ENCODE measurements around the gene MTG1.
"Not testable (repeated sequence)": the region's sequence is repeated elsewhere in the genome, so short reads cannot be mapped to it uniquely, and the experiment has no call there.

Gene MTG1

DNA sequence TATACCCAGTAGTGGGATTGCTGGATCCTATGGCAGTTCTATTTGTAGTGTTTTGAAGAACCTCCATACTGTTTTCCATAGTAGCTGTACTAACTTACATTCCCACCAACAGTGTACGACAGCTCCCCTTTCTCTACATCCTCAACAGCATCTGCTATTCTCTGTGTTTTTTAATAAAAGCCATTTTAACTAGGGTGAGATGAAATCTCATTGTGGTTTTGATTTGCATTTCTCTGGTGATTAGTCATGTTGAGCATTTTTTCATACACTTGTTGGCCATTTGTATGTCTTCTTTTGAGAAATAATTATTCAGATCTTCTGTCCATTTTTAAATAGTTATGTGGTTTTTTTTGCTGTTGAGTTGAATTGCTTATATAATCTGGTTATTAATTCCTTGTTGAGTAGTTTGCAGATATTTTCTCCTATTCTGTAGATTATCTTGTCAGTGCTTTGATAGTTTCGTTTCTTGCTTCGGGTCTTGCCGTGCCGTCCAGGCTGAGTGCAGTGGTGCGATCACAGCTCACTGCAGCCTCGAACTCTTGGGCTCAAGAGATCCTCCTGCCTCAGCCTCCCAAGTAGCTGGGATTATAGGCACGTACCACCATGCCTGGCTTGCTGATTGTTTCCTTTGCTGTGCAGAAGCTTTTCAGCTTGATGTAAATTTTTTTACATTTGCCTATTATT is 12.0 kb downstream of the MTG1 start:
- Histone ChIP-seq H3K9me3 (ENCODE audit: control insufficient read depth in 1 of 2, low read length in 2 of 2) (peaks cover under 1 to 2% of the 10 kb centered on the region in 2 donors), H3K4me3 (ENCODE audit: low read depth in 1 of 2, low read length in 2 of 2) (no peak overlapping the region), H3K27me3 (ENCODE audit: low read depth, low read length) (no peaks in the 10 kb centered on the region), H3K36me3 (ENCODE audit: control insufficient read depth in 1 of 2, insufficient read depth in 2 of 2, low read length in 2 of 2) (peaks cover 50 to 69% of the 10 kb centered on the region in 2 donors), H3K4me1 (ENCODE audit: control insufficient read depth in 1 of 2, insufficient read depth in 2 of 2, low read length in 2 of 2) (peaks cover 0 to 2% of the 10 kb centered on the region in 2 donors), H3K27ac (ENCODE audit: low read length) (no peak overlapping the region)

DNA sequence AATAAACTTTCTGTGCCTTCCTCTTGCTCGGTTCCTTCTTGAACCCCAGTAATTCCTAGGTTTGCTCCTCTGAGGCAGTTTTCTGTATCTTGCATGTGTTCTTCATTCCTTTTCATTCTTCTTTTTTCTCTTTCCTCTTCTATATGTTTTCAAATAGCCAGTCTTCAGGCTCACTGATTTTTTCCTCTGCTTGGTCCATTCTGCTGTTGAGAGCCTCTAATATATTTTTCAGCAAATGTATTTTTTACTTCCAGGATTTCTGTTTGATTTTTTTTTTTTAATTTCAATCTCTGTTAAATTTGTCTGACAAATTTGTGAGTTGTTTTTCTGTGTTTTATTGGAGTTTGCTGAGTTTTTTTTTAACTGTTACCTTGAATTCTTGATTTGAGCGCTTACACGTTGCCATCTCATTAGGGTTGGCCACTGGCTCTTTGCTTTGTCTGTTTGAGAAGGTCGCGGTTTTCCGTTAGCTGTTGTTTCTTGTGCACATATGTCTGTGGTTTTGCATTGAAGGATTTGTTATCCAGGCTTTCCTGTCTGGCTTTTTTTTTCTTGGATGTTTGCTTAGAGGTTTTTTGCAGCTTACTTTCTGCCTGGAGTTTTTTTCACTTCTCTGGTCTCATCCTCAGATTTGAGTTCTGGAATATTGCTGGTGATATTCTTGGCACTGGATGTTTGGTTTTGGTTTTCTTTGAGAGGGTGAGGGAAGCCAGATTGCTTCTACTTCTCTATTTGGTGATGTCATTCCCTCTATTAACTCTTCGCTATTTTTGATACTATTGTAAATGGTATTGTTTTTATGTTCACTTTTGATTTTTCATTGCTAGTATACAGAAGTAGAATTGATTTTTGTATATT is 17.8 kb downstream of the MTG1 start:
- Histone ChIP-seq H3K36me3 (ENCODE audit: control insufficient read depth in 1 of 2, insufficient read depth in 2 of 2, low read length in 2 of 2) (peaks cover 46 to 68% of the 10 kb centered on the region in 2 donors), H3K4me1 (ENCODE audit: control insufficient read depth in 1 of 2, insufficient read depth in 2 of 2, low read length in 2 of 2) (no peaks in the 10 kb centered on the region), H3K4me3 (ENCODE audit: low read depth in 1 of 2, low read length in 2 of 2) (no peak overlapping the region), H3K27ac (ENCODE audit: low read length) (no peak overlapping the region), H3K9me3 (ENCODE audit: control insufficient read depth in 1 of 2, low read length in 2 of 2) (peaks cover 10 to 21% of the 10 kb centered on the region in 2 donors), H3K27me3 (ENCODE audit: low read depth, low read length) (no peaks in the 10 kb centered on the region)

DNA sequence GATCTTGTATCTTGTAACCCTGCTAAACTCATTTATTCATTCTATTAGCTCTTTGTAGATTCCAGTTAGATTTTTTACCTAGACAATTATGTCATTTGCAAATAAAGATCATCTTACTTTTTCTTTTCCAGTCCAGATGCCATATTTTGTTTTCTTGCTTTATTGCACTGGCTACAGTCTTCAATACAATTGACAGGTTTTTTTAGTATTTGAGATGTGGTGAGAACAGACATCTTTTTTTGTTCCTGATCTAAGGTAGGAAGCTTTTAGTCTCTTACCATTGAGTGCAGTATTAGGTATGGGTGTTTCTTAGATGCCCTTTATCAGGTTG is 18.4 kb downstream of the MTG1 start:
- H3K4me1 ChIP-seq (ENCODE audit: control insufficient read depth in 1 of 2, insufficient read depth in 2 of 2, low read length in 2 of 2), result no peaks in the 10 kb centered on the region
- H3K27ac ChIP-seq (ENCODE audit: low read length), result no peak overlapping the region
- H3K4me3 ChIP-seq (ENCODE audit: low read depth in 1 of 2, low read length in 2 of 2), result no peak overlapping the region
- peaks cover 10 to 21% of the 10 kb centered on the region in 2 donors for H3K9me3 ChIP-seq (ENCODE audit: control insufficient read depth in 1 of 2, low read length in 2 of 2)
- no peaks in the 10 kb centered on the region for H3K27me3 ChIP-seq (ENCODE audit: low read depth, low read length)
- H3K36me3 ChIP-seq (ENCODE audit: control insufficient read depth in 1 of 2, insufficient read depth in 2 of 2, low read length in 2 of 2), result peaks cover 44 to 65% of the 10 kb centered on the region in 2 donors

DNA sequence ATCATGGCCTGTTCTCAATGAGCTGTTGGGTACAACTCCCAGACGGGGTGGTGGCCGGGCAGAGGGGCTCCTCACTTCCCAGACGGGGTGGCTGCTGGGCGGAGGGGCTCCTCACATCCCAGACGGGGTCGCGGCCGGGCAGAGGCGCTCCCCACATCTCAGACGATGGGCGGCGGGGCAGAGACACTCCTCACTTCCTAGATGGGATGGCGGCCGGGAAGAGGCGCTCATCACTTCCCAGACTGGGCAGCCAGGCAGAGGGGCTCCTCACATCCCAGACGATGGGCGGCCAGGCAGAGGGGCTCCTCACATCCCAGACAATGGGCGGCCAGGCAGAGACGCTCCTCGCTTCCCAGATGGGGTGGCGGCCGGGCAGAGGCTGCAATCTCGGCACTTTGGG is 20.4 kb downstream of the MTG1 start:
- not testable (repeated sequence) for H3K27me3 ChIP-seq (ENCODE audit: low read depth, low read length)
- H3K36me3 ChIP-seq (ENCODE audit: control insufficient read depth in 1 of 2, insufficient read depth in 2 of 2, low read length in 2 of 2), result peaks cover 28 to 59% of the 10 kb centered on the region in 2 donors

DNA sequence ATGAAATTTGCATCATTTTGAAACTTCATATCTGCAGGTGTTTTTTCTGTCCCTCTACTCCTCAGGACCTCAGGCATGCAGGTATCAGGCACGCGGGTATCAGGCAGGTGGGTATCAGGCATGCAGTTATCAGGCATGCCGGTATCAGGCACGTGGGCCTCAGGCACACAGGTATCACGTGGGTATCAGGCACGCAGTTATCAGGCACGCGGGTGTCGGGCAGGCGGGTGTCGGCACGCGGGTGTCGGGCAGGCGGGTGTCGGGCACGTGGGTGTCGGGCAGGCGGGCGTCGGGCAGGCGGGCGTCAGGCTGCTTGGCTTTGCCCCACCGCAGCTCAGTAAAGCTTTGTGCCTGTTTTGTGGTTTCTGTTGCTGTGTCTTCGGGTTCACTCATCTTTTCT is 21.8 kb downstream of the MTG1 start:
- H3K36me3 ChIP-seq (ENCODE audit: control insufficient read depth in 1 of 2, insufficient read depth in 2 of 2, low read length in 2 of 2), result peaks cover 33 to 59% of the 10 kb centered on the region in 2 donors
- H3K4me3 ChIP-seq (ENCODE audit: low read depth in 1 of 2, low read length in 2 of 2), result no peak overlapping the region

More for the DNA sequence above, 20.4 kb downstream of the MTG1 start:
- not testable (repeated sequence) for H3K4me1 ChIP-seq (ENCODE audit: control insufficient read depth in 1 of 2, insufficient read depth in 2 of 2, low read length in 2 of 2); H3K27ac ChIP-seq (ENCODE audit: low read length); H3K4me3 ChIP-seq (ENCODE audit: low read depth in 1 of 2, low read length in 2 of 2)
- H3K9me3 ChIP-seq (ENCODE audit: control insufficient read depth in 1 of 2, low read length in 2 of 2), result peaks cover 10 to 21% of the 10 kb centered on the region in 2 donors

DNA sequence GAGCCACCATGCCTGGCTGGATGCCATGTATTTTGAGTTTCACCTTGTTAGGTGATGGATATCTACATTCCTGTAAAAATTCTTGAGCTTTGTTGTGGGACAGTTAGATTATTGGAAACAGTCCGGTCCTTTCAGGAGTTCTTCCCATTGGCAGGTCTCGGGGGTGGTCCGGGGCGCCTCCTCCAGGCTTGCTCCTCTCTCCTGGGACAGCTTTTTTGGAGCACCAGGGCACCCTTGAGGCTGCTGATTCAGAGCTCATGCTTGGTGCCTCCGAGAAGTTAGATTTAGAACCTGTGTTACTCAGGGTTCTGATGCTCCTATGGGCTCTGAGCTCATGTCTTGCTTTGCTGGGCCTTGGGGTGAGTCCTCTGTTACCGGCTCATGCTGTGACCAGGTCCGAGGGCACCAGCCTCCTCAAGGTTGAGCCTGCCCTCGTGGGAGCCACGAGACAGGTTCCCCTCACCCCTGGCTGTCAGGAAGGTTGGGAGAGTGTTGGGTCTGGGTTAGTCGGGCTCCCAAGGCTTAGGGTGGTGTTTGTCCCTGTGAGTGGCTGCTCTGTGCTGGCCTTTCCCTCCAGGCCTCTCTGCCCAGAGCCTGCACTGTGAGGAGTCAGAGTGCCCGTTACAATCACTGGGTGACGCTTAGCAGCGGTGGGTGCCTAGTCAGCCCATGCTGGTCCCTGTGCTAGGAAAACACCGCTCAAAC is 24.5 kb downstream of the MTG1 start:
- Histone ChIP-seq H3K9me3 (ENCODE audit: control insufficient read depth in 1 of 2, low read length in 2 of 2) (no peaks in the 10 kb centered on the region), H3K4me3 (ENCODE audit: low read depth in 1 of 2, low read length in 2 of 2) (no peak overlapping the region), H3K27me3 (ENCODE audit: low read depth, low read length) (no peaks in the 10 kb centered on the region), H3K4me1 (ENCODE audit: control insufficient read depth in 1 of 2, insufficient read depth in 2 of 2, low read length in 2 of 2) (peaks cover 0 to 4% of the 10 kb centered on the region in 2 donors), H3K36me3 (ENCODE audit: control insufficient read depth in 1 of 2, insufficient read depth in 2 of 2, low read length in 2 of 2) (peaks cover 14 to 40% of the 10 kb centered on the region in 2 donors), H3K27ac (ENCODE audit: low read length) (no peak overlapping the region)

More for the DNA sequence above, 21.8 kb downstream of the MTG1 start:
- Histone ChIP-seq H3K4me1 (ENCODE audit: control insufficient read depth in 1 of 2, insufficient read depth in 2 of 2, low read length in 2 of 2) (no peaks in the 10 kb centered on the region), H3K9me3 (ENCODE audit: control insufficient read depth in 1 of 2, low read length in 2 of 2) (peaks cover 10 to 21% of the 10 kb centered on the region in 2 donors), H3K27ac (ENCODE audit: low read length) (no peak overlapping the region), H3K27me3 (ENCODE audit: low read depth, low read length) (no peaks in the 10 kb centered on the region)

DNA sequence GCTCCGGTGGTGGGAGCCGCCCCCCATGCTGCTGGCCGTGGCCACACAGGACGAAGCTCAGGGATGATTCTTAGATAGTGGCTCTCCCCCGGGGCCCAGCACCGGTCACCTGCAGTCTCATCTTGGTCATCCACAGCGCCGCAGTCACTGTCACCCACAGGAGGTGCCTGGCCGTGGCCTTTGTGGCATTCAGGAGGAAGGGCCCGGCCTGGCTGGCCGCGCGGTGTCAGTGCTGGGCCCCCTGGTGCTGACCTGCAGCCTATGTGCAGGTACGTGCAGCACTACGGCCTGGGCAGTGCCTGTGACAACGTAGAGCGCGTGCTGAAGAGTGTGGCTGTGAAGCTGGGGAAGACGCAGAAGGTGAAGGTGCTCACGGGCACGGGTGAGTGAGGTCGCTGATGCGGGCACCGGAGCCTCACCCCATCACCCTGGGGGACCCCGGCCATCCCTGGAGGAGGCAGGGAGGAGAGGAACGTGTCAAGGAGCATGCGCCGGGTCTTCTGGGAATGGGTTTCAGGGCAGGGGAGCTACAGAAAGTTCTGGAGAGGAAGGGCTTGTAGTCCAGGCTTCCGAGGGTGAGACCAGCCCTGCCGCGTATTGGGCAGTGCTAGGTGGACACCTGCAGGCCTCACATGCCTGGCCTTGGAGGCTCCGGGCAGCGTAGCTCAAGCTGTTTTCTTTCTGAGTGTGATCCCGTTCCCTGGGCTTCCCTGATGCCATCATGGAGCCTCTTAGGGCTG is 25.4 kb downstream of the MTG1 start:
- H3K36me3 ChIP-seq (ENCODE audit: control insufficient read depth in 1 of 2, insufficient read depth in 2 of 2, low read length in 2 of 2), result peaks cover 14 to 37% of the 10 kb centered on the region in 2 donors
- H3K27ac ChIP-seq (ENCODE audit: low read length), result no peak overlapping the region
- H3K4me3 ChIP-seq (ENCODE audit: low read depth in 1 of 2, low read length in 2 of 2), result no peak overlapping the region
- H3K4me1 ChIP-seq (ENCODE audit: control insufficient read depth in 1 of 2, insufficient read depth in 2 of 2, low read length in 2 of 2), result peaks cover 0 to 4% of the 10 kb centered on the region in 2 donors
- no peaks in the 10 kb centered on the region for H3K9me3 ChIP-seq (ENCODE audit: control insufficient read depth in 1 of 2, low read length in 2 of 2)
- no peaks in the 10 kb centered on the region for H3K27me3 ChIP-seq (ENCODE audit: low read depth, low read length)

DNA sequence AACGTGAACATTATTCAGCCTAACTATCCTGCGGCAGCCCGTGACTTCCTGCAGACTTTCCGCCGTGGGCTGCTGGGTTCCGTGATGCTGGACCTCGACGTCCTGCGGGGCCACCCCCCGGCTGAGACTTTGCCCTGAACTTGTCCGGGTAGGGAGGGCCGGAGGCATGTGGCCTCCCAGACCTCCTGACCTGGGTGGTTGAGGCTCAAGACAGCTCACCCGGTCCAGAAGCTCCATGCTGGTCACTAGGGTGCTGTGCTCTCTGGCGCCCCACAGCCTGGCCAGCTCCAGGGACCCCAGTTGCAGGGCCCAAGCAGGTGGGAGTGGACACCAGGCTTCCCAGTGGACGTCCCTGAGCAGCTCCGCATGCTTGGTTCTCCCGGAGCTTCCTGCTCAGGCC is 26.1 kb downstream of the MTG1 start:
- Histone ChIP-seq H3K27ac (ENCODE audit: low read length) (no peak overlapping the region), H3K36me3 (ENCODE audit: control insufficient read depth in 1 of 2, insufficient read depth in 2 of 2, low read length in 2 of 2) (peaks cover 14 to 36% of the 10 kb centered on the region in 2 donors), H3K4me3 (ENCODE audit: low read depth in 1 of 2, low read length in 2 of 2) (no peak overlapping the region)

DNA sequence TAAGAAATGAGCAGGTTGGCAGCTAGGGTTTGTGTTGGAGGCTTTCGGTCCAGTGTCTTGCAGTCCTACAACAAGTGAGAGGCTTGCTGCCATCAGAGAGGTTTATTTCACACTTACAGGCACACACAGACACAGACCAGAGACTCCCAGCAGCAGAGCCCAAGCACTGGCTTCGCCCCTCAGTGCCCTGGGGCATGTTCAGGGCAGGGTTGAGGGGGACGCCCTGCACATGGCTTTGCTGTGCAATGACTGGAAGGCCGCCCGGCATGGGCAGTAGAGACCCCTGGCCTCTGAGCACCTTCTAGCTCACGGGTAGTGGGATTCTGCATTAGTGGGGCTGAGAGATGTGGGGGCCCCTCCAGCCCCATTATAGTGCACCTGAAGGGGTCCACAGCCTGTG is 26.6 kb downstream of the MTG1 start:
- Histone ChIP-seq H3K4me3 (ENCODE audit: low read depth in 1 of 2, low read length in 2 of 2) (no peak overlapping the region), H3K27ac (ENCODE audit: low read length) (no peak overlapping the region), H3K4me1 (ENCODE audit: control insufficient read depth in 1 of 2, insufficient read depth in 2 of 2, low read length in 2 of 2) (peaks cover 0 to 4% of the 10 kb centered on the region in 2 donors), H3K27me3 (ENCODE audit: low read depth, low read length) (no peaks in the 10 kb centered on the region), H3K36me3 (ENCODE audit: control insufficient read depth in 1 of 2, insufficient read depth in 2 of 2, low read length in 2 of 2) (peaks cover 10 to 30% of the 10 kb centered on the region in 2 donors), H3K9me3 (ENCODE audit: control insufficient read depth in 1 of 2, low read length in 2 of 2) (no peaks in the 10 kb centered on the region)

More for the DNA sequence above, 26.1 kb downstream of the MTG1 start:
- H3K9me3 ChIP-seq (ENCODE audit: control insufficient read depth in 1 of 2, low read length in 2 of 2), result no peaks in the 10 kb centered on the region
- peaks cover 0 to 4% of the 10 kb centered on the region in 2 donors for H3K4me1 ChIP-seq (ENCODE audit: control insufficient read depth in 1 of 2, insufficient read depth in 2 of 2, low read length in 2 of 2)
- no peaks in the 10 kb centered on the region for H3K27me3 ChIP-seq (ENCODE audit: low read depth, low read length)

DNA sequence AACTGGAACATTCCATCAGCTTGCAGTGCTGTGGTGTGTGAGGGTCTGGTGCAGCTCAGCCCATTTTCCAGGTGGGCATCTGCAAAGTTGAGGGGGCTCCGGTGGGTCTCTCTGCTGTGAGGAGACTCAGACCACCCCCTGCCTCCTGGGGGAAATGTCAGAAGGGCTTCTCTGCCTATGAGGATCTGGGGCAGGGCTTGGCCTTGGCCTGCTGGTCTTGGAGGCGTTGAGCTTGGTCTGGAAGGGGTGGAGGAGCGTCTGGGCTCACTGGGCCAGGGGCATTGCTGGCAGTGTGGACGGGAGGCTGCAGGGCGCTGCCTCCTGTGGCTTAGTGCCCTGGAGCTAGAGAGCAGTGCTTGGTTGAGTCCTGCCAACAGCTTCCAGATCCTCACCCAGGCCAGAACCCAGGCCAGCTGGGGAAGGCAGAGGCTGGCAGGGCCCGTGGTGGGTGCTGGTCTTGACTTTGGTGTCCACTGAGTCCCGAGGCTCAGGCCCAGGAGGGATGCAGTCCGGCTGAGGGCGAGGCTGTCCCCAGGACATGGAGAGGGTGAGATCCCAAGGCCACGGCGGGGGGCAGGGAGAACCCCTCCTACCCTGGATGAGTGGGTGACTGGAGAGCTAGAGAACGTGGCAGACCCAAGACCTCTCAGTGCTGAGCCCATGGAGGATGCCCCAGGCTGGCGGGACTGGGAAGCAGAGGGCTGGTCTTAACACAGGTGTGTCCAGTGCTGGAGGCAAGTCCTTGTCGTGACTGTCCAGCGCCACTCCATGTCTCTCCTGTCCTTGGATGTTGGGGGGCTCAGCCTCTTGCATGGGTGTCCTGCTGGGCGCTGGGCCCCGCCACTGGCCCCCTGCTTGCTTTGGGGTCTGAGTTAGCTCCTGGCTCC is 27.6 kb downstream of the MTG1 start:
- no peaks in the 10 kb centered on the region for H3K9me3 ChIP-seq (ENCODE audit: control insufficient read depth in 1 of 2, low read length in 2 of 2)
- peaks cover 9 to 26% of the 10 kb centered on the region in 2 donors for H3K36me3 ChIP-seq (ENCODE audit: control insufficient read depth in 1 of 2, insufficient read depth in 2 of 2, low read length in 2 of 2)
- H3K4me3 ChIP-seq (ENCODE audit: low read depth in 1 of 2, low read length in 2 of 2), result no peak overlapping the region
- no peak overlapping the region for H3K27ac ChIP-seq (ENCODE audit: low read length)
- peaks cover 0 to 4% of the 10 kb centered on the region in 2 donors for H3K4me1 ChIP-seq (ENCODE audit: control insufficient read depth in 1 of 2, insufficient read depth in 2 of 2, low read length in 2 of 2)
- H3K27me3 ChIP-seq (ENCODE audit: low read depth, low read length), result no peaks in the 10 kb centered on the region
